Sigmoid colon (tissue), 7 donors: ENCODE measurements around the gene PIGV. TPM values are rescaled to one million over a fixed set of nuclear protein-coding genes. Genes with fewer than 3 reads are reported as not detected.

Source experiments
- DNase-seq: peaks from one replicate; pipeline ENCODE4 v3.0.0-alpha.2; 2019
- H3K27ac ChIP-seq, 4 donors: fragments of 200-600 bp; sonication (generic); one replicate each; pipeline ENCODE4 v1.5.1; 2016 to 2019; ENCODE audit warnings: mild to moderate bottlenecking in 1 of 4
- H3K27me3 ChIP-seq, 3 donors: fragments of 200-600 bp; sonication (generic); one replicate each; pipeline ENCODE4 v1.5.1; 2019; ENCODE audit warnings: mild to moderate bottlenecking in 1 of 3
- H3K36me3 ChIP-seq, 4 donors: fragments of 200-600 bp; sonication (generic); one replicate each; pipeline ENCODE4 v1.5.1; 2016 to 2019
- H3K4me1 ChIP-seq, 4 donors: fragments of 200-600 bp; sonication (generic); one replicate each; pipeline ENCODE4 v1.5.1; 2017 to 2019
- H3K4me3 ChIP-seq, 4 donors: fragments of 200-600 bp; sonication (generic); one replicate each; pipeline ENCODE4 v1.5.1; 2017 to 2019; ENCODE audit warnings: mild to moderate bottlenecking in 2 of 4, moderate library complexity in 1 of 4
- H3K9me3 ChIP-seq, 4 donors: fragments of 200-600 bp in 3 of 4; sonication (generic) in 3 of 4; one replicate each; pipeline versions ENCODE4 v1.5.1 to v1.6.1; 2013 to 2019
- CTCF ChIP-seq, 4 experiments: fragments of 450-650 bp in 3 of 4; fragments of 200-600 bp in 1 of 4; IDR thresholded peaks; one replicate each; pipeline ENCODE4 v1.5.1; 2016 to 2019; ENCODE audit warnings: antibody characterized with exemption in 4 of 4, mild to moderate bottlenecking in 3 of 4, moderate library complexity in 2 of 4
- EP300 ChIP-seq, 4 donors: sonication (generic); formaldehyde crosslinking; IDR thresholded peaks; one replicate each; pipeline ENCODE4 v1.6.1; 2017; ENCODE audit warnings: antibody characterized with exemption in 4 of 4
- POLR2A ChIP-seq, 2 donors: fragments of 450-650 bp; IDR thresholded peaks; one replicate each; pipeline ENCODE4 v1.6.1; 2016; ENCODE audit warnings: antibody characterized with exemption in 2 of 2, mild to moderate bottlenecking in 2 of 2, moderate library complexity in 2 of 2
- POLR2AphosphoS5 ChIP-seq, 4 donors: sonication (generic); formaldehyde crosslinking; IDR thresholded peaks; one replicate each; pipeline ENCODE4 v1.6.1; 2017; ENCODE audit warnings: antibody characterized with exemption in 4 of 4
- WGBS, 2 donors: extraction: QIAGEN DNeasy Blood & Tissue Kit; methylation state at CpG; one replicate each; pipeline ENCODE4 v1.1.7; 2013; 5-methylcytosine and 5-hydroxymethylcytosine counted together
- intact Hi-C: fragments of 100-400 bp; cut with DNase I; formaldehyde crosslinking; loops from one replicate; pipeline ENCODE4 v1.15.1; 2023
- polyA plus RNA-seq, 3 donors: library from polyadenylated mRNA; stranded (reverse); fragments of 200-250 nt; gene quantifications; one replicate each; pipeline ENCODE4 v1.2.3, GENCODE V29; 2013
- total RNA-seq, 4 donors: library from RNA; depleted of rRNA; stranded (reverse); fragments of >200 nt; gene quantifications; one replicate each; pipeline ENCODE4 v1.1.0, GENCODE V29; 2016
- donor health status: healthy with polysubstance abuse.
- donor health status: Bipolar disorder and iron deficiency.
- donor health status: healthy.

The PIGV gene
- total and polyA plus RNA-seq, 7 donors = 5.1 to 24.9 (median 11.5) TPM

- peaks cover 0 to 23% (median 11%) of the 10 kb centered on the region in 4 donors for H3K4me1 ChIP-seq
- intact Hi-C loops = no loop called here
- no peak overlapping the region for H3K27ac ChIP-seq
- no peaks in the 10 kb centered on the region for H3K9me3 ChIP-seq
- no peaks in the 10 kb centered on the region for H3K27me3 ChIP-seq
- no peak overlapping the region for H3K4me3 ChIP-seq
- DNase-seq = no peak
- no peak for TF ChIP-seq POLR2AphosphoS5 (IDR thresholded peaks at IDR 0.05)
- TF ChIP-seq POLR2A (IDR thresholded peaks at IDR 0.05) = no peak
- no peak for TF ChIP-seq CTCF (IDR thresholded peaks at IDR 0.05)
- TF ChIP-seq EP300 (IDR thresholded peaks at IDR 0.05) = no peak
- peaks cover 6 to 29% (median 14%) of the 10 kb centered on the region in 4 donors for H3K36me3 ChIP-seq
- 79 to 81% methylated on average over 3 of the region's 3 CpGs for WGBS, 2 donors
These were observed 3.9 kb downstream of the PIGV start for GRCh38 chr1:26791626-26792025.

GRCh38 chr1:26792924-26793323 lies 5.2 kb downstream of the PIGV start:
- Histone ChIP-seq H3K36me3 (peaks cover 6 to 31% (median 14%) of the 10 kb centered on the region in 4 donors), H3K4me3 (no peak overlapping the region), H3K27ac (no peak overlapping the region), H3K9me3 (no peaks in the 10 kb centered on the region), H3K27me3 (no peaks in the 10 kb centered on the region), H3K4me1 (peaks cover 0 to 15% (median 6%) of the 10 kb centered on the region in 4 donors)
- DNase-seq = no peak
- intact Hi-C loops = no loop called here
- no peak for TF ChIP-seq CTCF (IDR thresholded peaks at IDR 0.05)
- TF ChIP-seq EP300 (IDR thresholded peaks at IDR 0.05) = no peak
- TF ChIP-seq POLR2AphosphoS5 (IDR thresholded peaks at IDR 0.05) = no peak
- TF ChIP-seq POLR2A (IDR thresholded peaks at IDR 0.05) = no peak
- 94% methylated on average over 2 of the region's 2 CpGs for WGBS, 2 donors

- Histone ChIP-seq H3K27ac (no peak overlapping the region), H3K27me3 (no peaks in the 10 kb centered on the region), H3K4me1 (peaks cover 0 to 17% (median 10%) of the 10 kb centered on the region in 4 donors), H3K36me3 (peaks cover 6 to 31% (median 14%) of the 10 kb centered on the region in 4 donors), H3K9me3 (no peaks in the 10 kb centered on the region), H3K4me3 (no peak overlapping the region)
- intact Hi-C loops = no loop called here
- DNase-seq = no peak
- TF ChIP-seq EP300 (IDR thresholded peaks at IDR 0.05) (no peak), POLR2AphosphoS5 (IDR thresholded peaks at IDR 0.05) (no peak), CTCF (IDR thresholded peaks at IDR 0.05) (no peak), POLR2A (IDR thresholded peaks at IDR 0.05) (no peak)
- 90% methylated on average over 5 of the region's 5 CpGs for WGBS, 2 donors
These were observed 6.6 kb downstream of the PIGV start for GRCh38 chr1:26794391-26794790.

GRCh38 chr1:26797627-26798026 lies 9.9 kb downstream of the PIGV start:
- 89 to 94% methylated on average over 2 of the region's 2 CpGs for WGBS, 2 donors
- Histone ChIP-seq H3K9me3 (no peaks in the 10 kb centered on the region), H3K27me3 (no peaks in the 10 kb centered on the region), H3K36me3 (peaks cover 6 to 31% (median 14%) of the 10 kb centered on the region in 4 donors), H3K4me1 (peaks cover 0 to 28% (median 23%) of the 10 kb centered on the region in 4 donors), H3K4me3 (no peak overlapping the region), H3K27ac (no peak overlapping the region)
- DNase-seq = no peak
- TF ChIP-seq EP300 (IDR thresholded peaks at IDR 0.05) (no peak), POLR2A (IDR thresholded peaks at IDR 0.05) (no peak), POLR2AphosphoS5 (IDR thresholded peaks at IDR 0.05) (no peak), CTCF (IDR thresholded peaks at IDR 0.05) (no peak)
- intact Hi-C loops = no loop called here
